HG03575 (cell line): Measurements from ENCODE around the gene GRIK4.

Source experiments
- ATAC-seq: cut with Tn5 transposase; IDR thresholded peaks from one replicate; pipeline ENCODE4 v1.9.1; 2021; ENCODE audit not compliant: unreplicated experiment, insufficient number of reproducible peaks, low FRiP score; ENCODE audit errors: extremely low read depth

GRIK4 gene

GRCh38 chr11:120827198-120827597 is 315.6 kb downstream of the GRIK4 start:
- no peak for ATAC-seq

DNA sequence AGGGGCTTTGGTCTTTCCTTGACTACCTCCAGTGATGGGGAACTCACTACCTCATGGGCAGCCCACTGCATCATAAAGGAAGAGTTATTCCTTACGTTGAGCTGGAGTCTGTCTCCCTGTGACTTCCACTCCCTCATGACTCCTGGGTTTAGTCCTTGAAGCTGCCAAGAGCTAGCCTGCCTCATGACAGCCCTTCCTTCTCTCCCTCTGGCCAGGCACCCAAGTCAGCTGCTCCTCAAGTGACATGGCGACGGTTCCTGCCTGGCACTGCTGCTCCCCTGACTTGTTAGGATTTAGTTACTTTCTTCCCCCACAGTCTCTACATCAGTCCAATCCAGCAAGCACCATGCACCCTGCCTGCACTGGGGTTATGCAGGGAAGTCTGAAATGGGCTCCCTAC is 316.3 kb downstream of the GRIK4 start:
- no peak for ATAC-seq

GRCh38 chr11:120828847-120829246 is 317.3 kb downstream of the GRIK4 start:
- ATAC-seq = no peak

- ATAC-seq = no peak
Observed at GRCh38 chr11:120830085-120830620, 318.6 kb downstream of the GRIK4 start.

- ATAC-seq = no peak
Observed at GRCh38 chr11:120832481-120833238, 321.1 kb downstream of the GRIK4 start.

- no peak for ATAC-seq
Observed at GRCh38 chr11:120834686-120835210, 323.2 kb downstream of the GRIK4 start.

DNA sequence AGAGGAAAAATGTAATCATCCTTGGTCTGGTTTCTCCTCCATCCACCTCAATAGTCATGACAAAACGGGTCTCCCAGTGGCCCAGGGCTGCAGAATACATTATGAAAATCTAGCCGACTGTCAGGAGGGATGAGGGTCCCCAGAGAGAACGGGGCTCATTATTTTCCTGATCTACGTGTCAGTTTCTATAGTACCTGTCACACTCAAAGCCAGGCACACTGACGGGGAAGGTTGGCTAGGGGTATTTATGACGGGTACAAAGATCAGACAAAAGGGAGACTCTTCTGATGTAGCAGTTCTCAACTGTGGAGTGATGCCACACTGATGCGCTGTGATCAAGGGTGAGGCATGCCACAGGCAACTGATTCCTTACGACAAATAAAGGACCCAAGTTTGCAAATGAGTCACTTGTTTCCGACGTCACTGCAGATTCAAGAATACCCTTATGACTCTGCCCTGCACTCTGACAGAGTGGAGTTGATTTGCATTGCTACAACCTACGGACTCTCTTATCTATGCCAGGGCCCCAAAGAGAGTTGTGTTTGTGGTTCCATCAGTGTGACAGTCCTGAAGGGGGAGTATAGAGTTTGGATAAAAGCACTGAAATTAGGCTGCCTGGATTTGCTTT is 324.2 kb downstream of the GRIK4 start:
- ATAC-seq = peak; percentile 69

GRCh38 chr11:120837696-120838095 is 326.1 kb downstream of the GRIK4 start:
- ATAC-seq = no peak

- no peak for ATAC-seq
Observed at GRCh38 chr11:120839201-120839600, 327.7 kb downstream of the GRIK4 start.

DNA sequence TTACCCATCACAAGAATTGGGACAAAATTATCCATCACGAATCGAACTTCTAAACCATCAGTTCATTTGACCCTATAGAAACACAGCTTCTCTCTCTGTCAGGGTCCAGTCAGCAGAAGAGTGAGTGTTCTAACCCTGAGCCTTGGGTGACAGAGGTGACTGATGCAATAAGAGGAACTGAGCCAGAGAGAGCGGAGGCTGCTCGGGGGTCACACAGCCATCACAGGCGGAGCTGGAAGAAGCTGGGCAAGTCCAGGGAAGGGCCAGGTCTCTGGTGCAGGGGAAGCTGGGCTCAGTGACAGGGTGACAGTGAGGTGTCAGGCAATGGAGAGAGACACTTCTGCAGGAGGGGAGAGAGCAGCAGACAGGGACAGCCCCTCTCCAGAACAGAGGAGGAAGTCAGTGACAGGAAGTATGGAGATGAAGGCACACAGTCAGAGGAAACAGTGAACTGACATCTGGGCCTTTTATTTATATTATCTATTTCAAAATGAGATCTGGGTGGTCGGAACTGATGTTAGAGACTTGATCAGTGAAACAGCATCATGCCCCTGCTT is 328.4 kb downstream of the GRIK4 start:
- no peak for ATAC-seq

GRCh38 chr11:120840661-120841060 is 329.1 kb downstream of the GRIK4 start:
- no peak for ATAC-seq

GRCh38 chr11:120841074-120841473 is 329.5 kb downstream of the GRIK4 start:
- no peak for ATAC-seq

- ATAC-seq = no peak
Observed at GRCh38 chr11:120842195-120842594, 330.6 kb downstream of the GRIK4 start.

- no peak for ATAC-seq
Observed at GRCh38 chr11:120853435-120853834, 341.9 kb downstream of the GRIK4 start.

GRCh38 chr11:120854988-120855387 is 343.4 kb downstream of the GRIK4 start:
- ATAC-seq = no peak

- no peak for ATAC-seq
Observed at GRCh38 chr11:120857508-120857907, 346.0 kb downstream of the GRIK4 start.

- no peak for ATAC-seq
Observed at GRCh38 chr11:120858740-120859139, 347.2 kb downstream of the GRIK4 start.

- no peak for ATAC-seq
Observed at GRCh38 chr11:120859552-120860295, 348.2 kb downstream of the GRIK4 start.

DNA sequence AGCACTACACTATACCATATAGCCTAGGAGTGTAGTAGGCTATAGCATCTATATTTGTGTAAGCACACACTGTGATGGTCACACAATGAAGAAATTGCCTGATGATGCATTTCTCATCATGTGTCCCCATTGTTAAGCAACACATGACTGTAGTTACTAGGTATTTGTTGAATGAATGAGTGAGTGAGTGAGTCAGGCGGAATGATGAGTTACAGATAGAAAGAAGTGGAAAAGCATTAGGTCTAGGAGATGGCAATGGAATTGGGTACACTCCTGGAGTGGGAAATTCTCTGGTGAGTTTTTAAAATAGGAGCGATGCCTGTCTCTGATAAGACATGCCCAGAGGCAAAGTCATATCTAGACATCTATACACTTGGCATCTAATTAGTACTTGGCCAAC is 351.8 kb downstream of the GRIK4 start:
- ATAC-seq = no peak
